ENCODE measurements around the gene KREMEN2. TPM values are rescaled to one million over a fixed set of nuclear protein-coding genes. Genes with fewer than 3 reads are reported as not detected.
A peak's percentile ranks its signal among the peaks of the same experiment; 100 is the strongest.

Gene KREMEN2
- total and polyA plus RNA-seq, 9 of the 15 experiments (the other 6 are each of a cell fraction or from before 2014, with no cell fraction given) = 0.04 to 7.7 (median 1.5) TPM; not detected in 1

GRCh38 chr16:3007059-3007956 lies 43.2 kb downstream of the KREMEN2 start (continued):
- TF ChIP-seq POLR3A (IDR thresholded peaks at IDR 0.05; ENCODE audit: borderline replicate concordance, extremely low read depth, insufficient read depth, insufficient read length) (no peak), TEAD1 (CRISPR knock-in tag; IDR thresholded peaks at IDR 0.05) (no peak), NFXL1 (CRISPR knock-in tag; IDR thresholded peaks at IDR 0.05) (no peak), ARID2 (IDR thresholded peaks at IDR 0.05) (no peak), ATF1 (CRISPR knock-in tag; IDR thresholded peaks at IDR 0.05) (no peak), ATF1 (tag; IDR thresholded peaks at IDR 0.05) (no peak), SNIP1 (IDR thresholded peaks at IDR 0.05; ENCODE audit: low read depth) (no peak), EWSR1 (IDR thresholded peaks at IDR 0.05; ENCODE audit: borderline replicate concordance, low read depth, partially characterized antibody) (no peak), GABPB2 (CRISPR knock-in tag; conservative IDR thresholded peaks at IDR 0.05) (no peak), ZNF561 (CRISPR knock-in tag; conservative IDR thresholded peaks at IDR 0.05) (no peak), KLF6 (CRISPR knock-in tag; IDR thresholded peaks at IDR 0.05; ENCODE audit: borderline replicate concordance) (peak; percentile 7; the same call in 1 of the 2 replicates), CREB5 (CRISPR knock-in tag; IDR thresholded peaks at IDR 0.05) (no peak), ZBTB8A (IDR thresholded peaks at IDR 0.05; ENCODE audit: partially characterized antibody) (no peak), CREB1 (IDR thresholded peaks at IDR 0.05) (0 out of 2 replicates have a peak, but pooled peaks have one; percentile 11), CREB1 (CRISPR knock-in tag; IDR thresholded peaks at IDR 0.05) (0 out of 2 replicates have a peak, but pooled peaks have one; percentile 27), CEBPG (CRISPR knock-in tag; IDR thresholded peaks at IDR 0.05) (no peak), CEBPG (tag; conservative IDR thresholded peaks at IDR 0.05 in 1 of 2, IDR thresholded peaks at IDR 0.05 in 1 of 2) (no peak), PHTF2 (CRISPR knock-in tag; IDR thresholded peaks at IDR 0.05) (no peak), RBFOX2 (IDR thresholded peaks at IDR 0.05; ENCODE audit: low read depth, low read length) (peak; percentile 38)
- TF ChIP-seq, protein P1, sequence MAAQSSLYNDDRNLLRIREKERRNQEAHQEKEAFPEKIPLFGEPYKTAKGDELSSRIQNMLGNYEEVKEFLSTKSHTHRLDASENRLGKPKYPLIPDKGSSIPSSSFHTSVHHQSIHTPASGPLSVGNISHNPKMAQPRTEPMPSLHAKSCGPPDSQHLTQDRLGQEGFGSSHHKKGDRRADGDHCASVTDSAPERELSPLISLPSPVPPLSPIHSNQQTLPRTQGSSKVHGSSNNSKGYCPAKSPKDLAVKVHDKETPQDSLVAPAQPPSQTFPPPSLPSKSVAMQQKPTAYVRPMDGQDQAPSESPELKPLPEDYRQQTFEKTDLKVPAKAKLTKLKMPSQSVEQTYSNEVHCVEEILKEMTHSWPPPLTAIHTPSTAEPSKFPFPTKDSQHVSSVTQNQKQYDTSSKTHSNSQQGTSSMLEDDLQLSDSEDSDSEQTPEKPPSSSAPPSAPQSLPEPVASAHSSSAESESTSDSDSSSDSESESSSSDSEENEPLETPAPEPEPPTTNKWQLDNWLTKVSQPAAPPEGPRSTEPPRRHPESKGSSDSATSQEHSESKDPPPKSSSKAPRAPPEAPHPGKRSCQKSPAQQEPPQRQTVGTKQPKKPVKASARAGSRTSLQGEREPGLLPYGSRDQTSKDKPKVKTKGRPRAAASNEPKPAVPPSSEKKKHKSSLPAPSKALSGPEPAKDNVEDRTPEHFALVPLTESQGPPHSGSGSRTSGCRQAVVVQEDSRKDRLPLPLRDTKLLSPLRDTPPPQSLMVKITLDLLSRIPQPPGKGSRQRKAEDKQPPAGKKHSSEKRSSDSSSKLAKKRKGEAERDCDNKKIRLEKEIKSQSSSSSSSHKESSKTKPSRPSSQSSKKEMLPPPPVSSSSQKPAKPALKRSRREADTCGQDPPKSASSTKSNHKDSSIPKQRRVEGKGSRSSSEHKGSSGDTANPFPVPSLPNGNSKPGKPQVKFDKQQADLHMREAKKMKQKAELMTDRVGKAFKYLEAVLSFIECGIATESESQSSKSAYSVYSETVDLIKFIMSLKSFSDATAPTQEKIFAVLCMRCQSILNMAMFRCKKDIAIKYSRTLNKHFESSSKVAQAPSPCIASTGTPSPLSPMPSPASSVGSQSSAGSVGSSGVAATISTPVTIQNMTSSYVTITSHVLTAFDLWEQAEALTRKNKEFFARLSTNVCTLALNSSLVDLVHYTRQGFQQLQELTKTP (IDR thresholded peaks at IDR 0.05; ENCODE audit: low read depth in 1 of 2, partially characterized antibody in 2 of 2) = peak in 1 of 2 experiments; percentile 15
- TF ChIP-seq, protein P2, sequence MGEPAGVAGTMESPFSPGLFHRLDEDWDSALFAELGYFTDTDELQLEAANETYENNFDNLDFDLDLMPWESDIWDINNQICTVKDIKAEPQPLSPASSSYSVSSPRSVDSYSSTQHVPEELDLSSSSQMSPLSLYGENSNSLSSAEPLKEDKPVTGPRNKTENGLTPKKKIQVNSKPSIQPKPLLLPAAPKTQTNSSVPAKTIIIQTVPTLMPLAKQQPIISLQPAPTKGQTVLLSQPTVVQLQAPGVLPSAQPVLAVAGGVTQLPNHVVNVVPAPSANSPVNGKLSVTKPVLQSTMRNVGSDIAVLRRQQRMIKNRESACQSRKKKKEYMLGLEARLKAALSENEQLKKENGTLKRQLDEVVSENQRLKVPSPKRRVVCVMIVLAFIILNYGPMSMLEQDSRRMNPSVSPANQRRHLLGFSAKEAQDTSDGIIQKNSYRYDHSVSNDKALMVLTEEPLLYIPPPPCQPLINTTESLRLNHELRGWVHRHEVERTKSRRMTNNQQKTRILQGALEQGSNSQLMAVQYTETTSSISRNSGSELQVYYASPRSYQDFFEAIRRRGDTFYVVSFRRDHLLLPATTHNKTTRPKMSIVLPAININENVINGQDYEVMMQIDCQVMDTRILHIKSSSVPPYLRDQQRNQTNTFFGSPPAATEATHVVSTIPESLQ (CRISPR knock-in tag; IDR thresholded peaks at IDR 0.05) = no peak; the same call in 1 of the 2 replicates

All from K562 (cell line).